GM12878 (cell line): ENCODE measurements around the gene PRKCZ.

Experiments
- CBX3 ChIP-seq: fragments of 200-600 bp; sonication (generic); IDR thresholded peaks from 2 replicates; pipeline ENCODE4 v1.6.1; 2016; ENCODE audit warnings: low read depth, borderline replicate concordance
- ESRRA ChIP-seq: IDR thresholded peaks from 2 replicates; pipeline ENCODE4 v1.6.1; 2012; ENCODE audit warnings: mild to moderate bottlenecking, low read length, improper control_type of control experiment
- EZH2 ChIP-seq: IDR thresholded peaks from 2 replicates; pipeline ENCODE4 v1.6.1; 2012; ENCODE audit warnings: low read depth, mild to moderate bottlenecking, control low read depth, inconsistent platforms, low read length, borderline replicate concordance; ENCODE audit not compliant: control insufficient read depth
- IRF3 ChIP-seq: fragments of 450-650 bp; IDR thresholded peaks from 2 replicates; pipeline ENCODE4 v1.6.1; 2014; ENCODE audit warnings: mild to moderate bottlenecking
- JUND ChIP-seq: IDR thresholded peaks from 2 replicates; pipeline ENCODE4 v1.6.1; 2012; ENCODE audit warnings: low read depth, mild to moderate bottlenecking, low read length, improper control_type of control experiment, moderate library complexity
- NRF1 ChIP-seq: conservative IDR thresholded peaks from 2 replicates; pipeline ENCODE4 v1.6.1; 2011; ENCODE audit warnings: mild to moderate bottlenecking, low read depth, low read length, improper control_type of control experiment
- POLR2AphosphoS5 ChIP-seq: IDR thresholded peaks from 2 replicates; pipeline ENCODE4 v1.6.1; 2011; ENCODE audit warnings: mild to moderate bottlenecking, low read length, inconsistent platforms
- RBBP5 ChIP-seq: fragments of 200-600 bp; sonication (generic); conservative IDR thresholded peaks from 2 replicates; pipeline ENCODE4 v1.6.1; 2016
- SMC3 ChIP-seq: IDR thresholded peaks from 2 replicates; pipeline ENCODE4 v1.6.1; 2011; ENCODE audit warnings: low read length, improper control_type of control experiment, borderline replicate concordance
- TCF7 ChIP-seq: IDR thresholded peaks from 2 replicates; pipeline ENCODE4 v1.6.1; 2014; ENCODE audit warnings: antibody characterized with exemption, borderline replicate concordance
- ZNF274 ChIP-seq: IDR thresholded peaks from one replicate; pipeline ENCODE4 v1.8.0; 2011; ENCODE audit not compliant: insufficient read length, insufficient read depth
- TF ChIP-seq, protein P1 (sequence below), 3 experiments: IDR thresholded peaks in 2 of 3; conservative IDR thresholded peaks in 1 of 3; 2 replicates each; pipeline ENCODE4 v1.5.1; 2011; ENCODE audit warnings: low read depth in 3 of 3, low read length in 3 of 3, mild to moderate bottlenecking in 3 of 3, control low read depth in 2 of 3, moderate library complexity in 2 of 3, inconsistent platforms in 1 of 3, mixed read lengths in 1 of 3; ENCODE audit not compliant: control insufficient read depth in 2 of 3, insufficient read depth in 1 of 3; ENCODE audit errors: extremely low read depth in 1 of 3
- TF ChIP-seq, protein P2 (sequence below): IDR thresholded peaks from 2 replicates; pipeline ENCODE4 v1.6.1; 2012; ENCODE audit warnings: low read depth, low read length, improper control_type of control experiment

DNA sequence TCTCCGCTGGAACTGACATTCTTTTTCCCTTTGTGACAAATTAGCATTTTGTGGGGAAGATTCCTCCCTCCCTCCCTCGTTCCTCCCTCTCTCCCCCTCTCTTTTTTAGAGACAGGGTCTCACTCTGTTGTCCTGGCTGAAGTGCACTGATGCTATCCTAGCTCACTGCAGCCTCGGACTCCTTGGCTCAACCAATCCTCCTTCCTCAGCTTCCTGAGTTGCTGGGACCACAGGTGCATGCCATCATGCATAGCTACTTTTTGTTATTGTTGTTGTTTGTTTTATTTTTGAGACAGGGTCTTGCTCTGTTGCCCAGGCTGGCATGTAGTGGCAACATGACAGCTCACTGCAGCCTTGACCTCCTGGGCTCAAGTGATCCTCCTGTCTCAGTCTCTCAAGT, 171.1 kb downstream of the PRKCZ start:
- TF ChIP-seq TCF7 (no peak), RBBP5 (no peak), POLR2AphosphoS5 (no peak), NRF1 (no peak), ESRRA (no peak), CBX3 (no peak), JUND (no peak), EZH2 (no peak), SMC3 (no peak), ZNF274 (no peak), IRF3 (no peak)
- TF ChIP-seq, protein P1, sequence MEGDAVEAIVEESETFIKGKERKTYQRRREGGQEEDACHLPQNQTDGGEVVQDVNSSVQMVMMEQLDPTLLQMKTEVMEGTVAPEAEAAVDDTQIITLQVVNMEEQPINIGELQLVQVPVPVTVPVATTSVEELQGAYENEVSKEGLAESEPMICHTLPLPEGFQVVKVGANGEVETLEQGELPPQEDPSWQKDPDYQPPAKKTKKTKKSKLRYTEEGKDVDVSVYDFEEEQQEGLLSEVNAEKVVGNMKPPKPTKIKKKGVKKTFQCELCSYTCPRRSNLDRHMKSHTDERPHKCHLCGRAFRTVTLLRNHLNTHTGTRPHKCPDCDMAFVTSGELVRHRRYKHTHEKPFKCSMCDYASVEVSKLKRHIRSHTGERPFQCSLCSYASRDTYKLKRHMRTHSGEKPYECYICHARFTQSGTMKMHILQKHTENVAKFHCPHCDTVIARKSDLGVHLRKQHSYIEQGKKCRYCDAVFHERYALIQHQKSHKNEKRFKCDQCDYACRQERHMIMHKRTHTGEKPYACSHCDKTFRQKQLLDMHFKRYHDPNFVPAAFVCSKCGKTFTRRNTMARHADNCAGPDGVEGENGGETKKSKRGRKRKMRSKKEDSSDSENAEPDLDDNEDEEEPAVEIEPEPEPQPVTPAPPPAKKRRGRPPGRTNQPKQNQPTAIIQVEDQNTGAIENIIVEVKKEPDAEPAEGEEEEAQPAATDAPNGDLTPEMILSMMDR (IDR thresholded peaks at IDR 0.05 in 2 of 3, conservative IDR thresholded peaks at IDR 0.05 in 1 of 3; ENCODE audit: control insufficient read depth in 2 of 3, extremely low read depth in 1 of 3, insufficient read depth in 1 of 3, low read depth in 3 of 3, low read length in 3 of 3) = no peak
- TF ChIP-seq, protein P2, sequence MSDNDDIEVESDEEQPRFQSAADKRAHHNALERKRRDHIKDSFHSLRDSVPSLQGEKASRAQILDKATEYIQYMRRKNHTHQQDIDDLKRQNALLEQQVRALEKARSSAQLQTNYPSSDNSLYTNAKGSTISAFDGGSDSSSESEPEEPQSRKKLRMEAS = no peak
